K562 (cell line): ENCODE measurements around the gene GOLGB1. TPM values are rescaled to one million over a fixed set of nuclear protein-coding genes. Genes with fewer than 3 reads are reported as not detected.

ENCODE experiments used
- CCNT2 ChIP-seq: IDR thresholded peaks from 2 replicates; pipeline ENCODE4 v1.6.1; 2011; ENCODE audit warnings: borderline replicate concordance, low read depth, mild to moderate bottlenecking, moderate library complexity, mixed read lengths, low read length; ENCODE audit not compliant: insufficient read length; ENCODE audit errors: extremely low read depth
- CREB1 ChIP-seq, 2 experiments: sonication (generic) in 1 of 2; formaldehyde crosslinking in 1 of 2; IDR thresholded peaks; 2 replicates each; pipeline versions ENCODE4 v1.6.1 to v1.8.0; 2012 to 2022; ENCODE audit warnings: inconsistent platforms in 1 of 2, mild to moderate bottlenecking in 1 of 2, missing genetic modification reagents in 1 of 2, moderate library complexity in 1 of 2
- DPF2 ChIP-seq: fragments of 450-650 bp; IDR thresholded peaks from 2 replicates; pipeline ENCODE4 v1.6.1; 2016
- HDAC8 ChIP-seq: fragments of 450-650 bp; IDR thresholded peaks from 2 replicates; pipeline ENCODE4 v1.6.1; 2016; ENCODE audit warnings: mild to moderate bottlenecking, missing genetic modification characterization, moderate library complexity, missing compliant biosample characterization
- HEY1 ChIP-seq: fragments of 250-450 bp; sonication (Bioruptor Pico); IDR thresholded peaks from 2 replicates; pipeline ENCODE4 v1.5.0; 2020; ENCODE audit warnings: mild to moderate bottlenecking, moderate library complexity, borderline replicate concordance
- IRF2 ChIP-seq: sonication (generic); formaldehyde crosslinking; IDR thresholded peaks from 2 replicates; pipeline ENCODE4 v1.8.1; 2022; ENCODE audit warnings: mild to moderate bottlenecking, missing genetic modification reagents
- JUN ChIP-seq, 2 experiments: sonication (generic) in 1 of 2; formaldehyde crosslinking in 1 of 2; IDR thresholded peaks; 2 replicates each; pipeline versions ENCODE4 v1.6.1 to v1.8.0; 2012 to 2022; ENCODE audit warnings: borderline replicate concordance in 2 of 2, mild to moderate bottlenecking in 2 of 2, improper control_type of control experiment in 1 of 2, low read depth in 1 of 2, low read length in 1 of 2, missing genetic modification reagents in 1 of 2
- MAFF ChIP-seq: IDR thresholded peaks from 2 replicates; pipeline ENCODE4 v1.6.1; 2012; ENCODE audit warnings: low read length, improper control_type of control experiment
- MAFG ChIP-seq: fragments of 450-650 bp; conservative IDR thresholded peaks from 2 replicates; pipeline ENCODE4 v1.6.1; 2016; ENCODE audit warnings: missing genetic modification characterization, missing compliant biosample characterization
- PCBP1 ChIP-seq: fragments of 200-400 bp; formaldehyde crosslinking; IDR thresholded peaks from 2 replicates; pipeline ENCODE4 v1.6.1; 2018; ENCODE audit warnings: mild to moderate bottlenecking, low read depth, low read length; ENCODE audit not compliant: poor library complexity, severe bottlenecking
- SNRNP70 ChIP-seq: fragments of 200-400 bp; formaldehyde crosslinking; optimal IDR thresholded peaks from 2 replicates; pipeline ENCODE3; 2017; ENCODE audit warnings: low read depth, low read length
- TCF7 ChIP-seq: sonication (generic); IDR thresholded peaks from 2 replicates; pipeline ENCODE4 v1.6.1; 2016; ENCODE audit warnings: antibody characterized with exemption, borderline replicate concordance
- WHSC1 ChIP-seq: IDR thresholded peaks from one replicate; pipeline ENCODE4 v1.6.1; 2012; ENCODE audit warnings: low read length, control low read depth, inconsistent platforms
- YY1 ChIP-seq, 3 experiments: IDR thresholded peaks; 2 replicates each; pipeline ENCODE4 v1.6.1; 2011; ENCODE audit warnings: low read length in 2 of 3, mild to moderate bottlenecking in 2 of 3, moderate library complexity in 2 of 3, borderline replicate concordance in 1 of 3, control low read depth in 1 of 3, low read depth in 1 of 3; ENCODE audit not compliant: insufficient read depth in 3 of 3, insufficient replicate concordance in 2 of 3, control insufficient read depth in 1 of 3, insufficient read length in 1 of 3; ENCODE audit errors: extremely low read depth in 1 of 3
- ZNF175 ChIP-seq: fragments of 200-800 bp; sonication (Bioruptor generic); IDR thresholded peaks from 2 replicates; pipeline ENCODE4 v1.6.1; 2016; ENCODE audit warnings: low read depth, mild to moderate bottlenecking, missing genetic modification characterization, missing compliant biosample characterization
- ZNF41 ChIP-seq: fragments of 250-450 bp; sonication (Bioruptor Pico); conservative IDR thresholded peaks from 2 replicates; pipeline ENCODE4 v1.4.0; 2020; ENCODE audit warnings: mild to moderate bottlenecking
- ZNF561 ChIP-seq: fragments of 450-650 bp; formaldehyde crosslinking; conservative IDR thresholded peaks from 2 replicates; pipeline ENCODE4 v1.4.0; 2020; ENCODE audit warnings: mild to moderate bottlenecking, moderate library complexity
- polyA plus RNA-seq, 8 experiments: library from polyadenylated mRNA; depleted of rRNA in 4 of 8; stranded (reverse) in 5 of 8; unstranded in 3 of 8; fragments of >200 nt; fragmentation: Nextera tagmentation in 2 of 8; fragmentation: Illumina TruSeq in 1 of 8; extraction: Ambion mirVana in 2 of 8; extraction: Trizol in 1 of 8; gene quantifications; 2 replicates each; pipeline versions ENCODE4 v1.2.1 to v1.2.3, GENCODE V29; 2011 to 2014; ENCODE audit warnings: inconsistent platforms in 1 of 8, missing spikeins in 1 of 8
- total RNA-seq, 7 experiments: library from RNA; depleted of rRNA in 6 of 7; stranded (reverse); fragments of >200 nt in 6 of 7; fragmentation: Illumina TruSeq in 2 of 7; extraction: Trizol in 2 of 7; gene quantifications; 2 replicates each; pipeline versions ENCODE4 v1.2.1 to v1.2.3, GENCODE V29; 2011 to 2021; ENCODE audit warnings: low replicate concordance in 1 of 7
- TF ChIP-seq, protein P1 (sequence below): fragments of 200-800 bp; sonication (Bioruptor generic); IDR thresholded peaks from 2 replicates; pipeline ENCODE4 v1.6.1; 2016; ENCODE audit warnings: missing genetic modification characterization, missing compliant biosample characterization
- TF ChIP-seq, protein P2 (sequence below), 2 experiments: fragments of 450-650 bp in 1 of 2; sonication (generic) in 1 of 2; formaldehyde crosslinking in 1 of 2; IDR thresholded peaks in 1 of 2; conservative IDR thresholded peaks in 1 of 2; 2 replicates each; pipeline versions ENCODE4 v1.6.1 to v1.8.1; 2016 to 2023; ENCODE audit warnings: mild to moderate bottlenecking in 2 of 2, moderate library complexity in 2 of 2, inconsistent platforms in 1 of 2, missing genetic modification reagents in 1 of 2
- TF ChIP-seq, protein P3 (sequence below): fragments of 450-650 bp; formaldehyde crosslinking; conservative IDR thresholded peaks from 2 replicates; pipeline ENCODE4 v1.4.0; 2022; ENCODE audit warnings: mild to moderate bottlenecking, missing genetic modification characterization

GOLGB1 gene
- total and polyA plus RNA-seq, 9 of the 15 experiments (the other 6 are each of a cell fraction or from before 2014, with no cell fraction given), result 4.0 to 16.3 (median 9.7) TPM

DNA sequence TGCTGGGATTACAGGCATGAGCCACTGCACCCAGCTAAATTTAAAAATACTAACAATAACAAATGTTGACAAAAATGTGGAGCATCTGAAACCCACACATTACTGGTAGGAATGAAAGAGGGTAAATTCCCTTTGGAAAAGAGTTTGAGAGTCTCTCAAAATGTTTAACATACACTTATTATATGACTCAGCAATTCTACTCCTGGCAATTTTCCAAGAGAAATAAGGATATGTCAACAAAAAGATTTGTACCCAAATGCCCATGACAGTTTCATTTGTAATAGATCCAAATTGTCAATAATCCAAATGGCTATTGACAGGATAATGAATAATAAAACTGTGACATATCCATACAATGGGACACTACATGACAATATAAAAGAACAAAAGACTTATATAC is 97.9 kb downstream of the GOLGB1 start (continued):
- TF ChIP-seq, protein P1, sequence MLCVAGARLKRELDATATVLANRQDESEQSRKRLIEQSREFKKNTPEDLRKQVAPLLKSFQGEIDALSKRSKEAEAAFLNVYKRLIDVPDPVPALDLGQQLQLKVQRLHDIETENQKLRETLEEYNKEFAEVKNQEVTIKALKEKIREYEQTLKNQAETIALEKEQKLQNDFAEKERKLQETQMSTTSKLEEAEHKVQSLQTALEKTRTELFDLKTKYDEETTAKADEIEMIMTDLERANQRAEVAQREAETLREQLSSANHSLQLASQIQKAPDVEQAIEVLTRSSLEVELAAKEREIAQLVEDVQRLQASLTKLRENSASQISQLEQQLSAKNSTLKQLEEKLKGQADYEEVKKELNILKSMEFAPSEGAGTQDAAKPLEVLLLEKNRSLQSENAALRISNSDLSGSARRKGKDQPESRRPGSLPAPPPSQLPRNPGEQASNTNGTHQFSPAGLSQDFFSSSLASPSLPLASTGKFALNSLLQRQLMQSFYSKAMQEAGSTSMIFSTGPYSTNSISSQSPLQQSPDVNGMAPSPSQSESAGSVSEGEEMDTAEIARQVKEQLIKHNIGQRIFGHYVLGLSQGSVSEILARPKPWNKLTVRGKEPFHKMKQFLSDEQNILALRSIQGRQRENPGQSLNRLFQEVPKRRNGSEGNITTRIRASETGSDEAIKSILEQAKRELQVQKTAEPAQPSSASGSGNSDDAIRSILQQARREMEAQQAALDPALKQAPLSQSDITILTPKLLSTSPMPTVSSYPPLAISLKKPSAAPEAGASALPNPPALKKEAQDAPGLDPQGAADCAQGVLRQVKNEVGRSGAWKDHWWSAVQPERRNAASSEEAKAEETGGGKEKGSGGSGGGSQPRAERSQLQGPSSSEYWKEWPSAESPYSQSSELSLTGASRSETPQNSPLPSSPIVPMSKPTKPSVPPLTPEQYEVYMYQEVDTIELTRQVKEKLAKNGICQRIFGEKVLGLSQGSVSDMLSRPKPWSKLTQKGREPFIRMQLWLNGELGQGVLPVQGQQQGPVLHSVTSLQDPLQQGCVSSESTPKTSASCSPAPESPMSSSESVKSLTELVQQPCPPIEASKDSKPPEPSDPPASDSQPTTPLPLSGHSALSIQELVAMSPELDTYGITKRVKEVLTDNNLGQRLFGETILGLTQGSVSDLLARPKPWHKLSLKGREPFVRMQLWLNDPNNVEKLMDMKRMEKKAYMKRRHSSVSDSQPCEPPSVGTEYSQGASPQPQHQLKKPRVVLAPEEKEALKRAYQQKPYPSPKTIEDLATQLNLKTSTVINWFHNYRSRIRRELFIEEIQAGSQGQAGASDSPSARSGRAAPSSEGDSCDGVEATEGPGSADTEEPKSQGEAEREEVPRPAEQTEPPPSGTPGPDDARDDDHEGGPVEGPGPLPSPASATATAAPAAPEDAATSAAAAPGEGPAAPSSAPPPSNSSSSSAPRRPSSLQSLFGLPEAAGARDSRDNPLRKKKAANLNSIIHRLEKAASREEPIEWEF, result no peak
- TF ChIP-seq ZNF561 (CRISPR knock-in tag), result no peak
- TF ChIP-seq ZNF41, result no peak
- no peak for TF ChIP-seq IRF2 (CRISPR knock-in tag)
- no peak for TF ChIP-seq TCF7
- TF ChIP-seq, protein P2, sequence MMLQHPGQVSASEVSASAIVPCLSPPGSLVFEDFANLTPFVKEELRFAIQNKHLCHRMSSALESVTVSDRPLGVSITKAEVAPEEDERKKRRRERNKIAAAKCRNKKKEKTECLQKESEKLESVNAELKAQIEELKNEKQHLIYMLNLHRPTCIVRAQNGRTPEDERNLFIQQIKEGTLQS (IDR thresholded peaks at IDR 0.05), result no peak
- TF ChIP-seq, protein P2 (CRISPR knock-in tag; conservative IDR thresholded peaks at IDR 0.05), result no peak
- TF ChIP-seq SNRNP70, result no peak
- no peak for TF ChIP-seq DPF2
- TF ChIP-seq JUN (IDR thresholded peaks at IDR 0.05; ENCODE audit: borderline replicate concordance, low read depth, low read length), result no peak
- no peak for TF ChIP-seq JUN (CRISPR knock-in tag; IDR thresholded peaks at IDR 0.05; ENCODE audit: borderline replicate concordance)
- TF ChIP-seq MAFG (tag), result peak; percentile 95
- no peak for TF ChIP-seq CREB1 (IDR thresholded peaks at IDR 0.05)
- no peak for TF ChIP-seq CREB1 (CRISPR knock-in tag; IDR thresholded peaks at IDR 0.05)
- no peak for TF ChIP-seq CCNT2
- no peak for TF ChIP-seq HDAC8 (tag)
- no peak for TF ChIP-seq ZNF175 (CRISPR knock-in tag)
- TF ChIP-seq, protein P3, sequence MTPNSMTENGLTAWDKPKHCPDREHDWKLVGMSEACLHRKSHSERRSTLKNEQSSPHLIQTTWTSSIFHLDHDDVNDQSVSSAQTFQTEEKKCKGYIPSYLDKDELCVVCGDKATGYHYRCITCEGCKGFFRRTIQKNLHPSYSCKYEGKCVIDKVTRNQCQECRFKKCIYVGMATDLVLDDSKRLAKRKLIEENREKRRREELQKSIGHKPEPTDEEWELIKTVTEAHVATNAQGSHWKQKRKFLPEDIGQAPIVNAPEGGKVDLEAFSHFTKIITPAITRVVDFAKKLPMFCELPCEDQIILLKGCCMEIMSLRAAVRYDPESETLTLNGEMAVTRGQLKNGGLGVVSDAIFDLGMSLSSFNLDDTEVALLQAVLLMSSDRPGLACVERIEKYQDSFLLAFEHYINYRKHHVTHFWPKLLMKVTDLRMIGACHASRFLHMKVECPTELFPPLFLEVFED, result no peak
- TF ChIP-seq MAFF, result peak; percentile 92
- TF ChIP-seq PCBP1, result no peak
- no peak for TF ChIP-seq YY1 (IDR thresholded peaks at IDR 0.05; ENCODE audit: borderline replicate concordance in 1 of 3, control insufficient read depth in 1 of 3, extremely low read depth in 1 of 3, insufficient read depth in 3 of 3, insufficient read length in 1 of 3, insufficient replicate concordance in 2 of 3, low read depth in 1 of 3, low read length in 2 of 3)
- no peak for TF ChIP-seq WHSC1
- no peak for TF ChIP-seq HEY1
